Tibial nerve (tissue), 4 donors: Measurements from ENCODE around the gene MAPKAP1.

Experiments
- EP300 ChIP-seq, 2 donors: sonication (generic); formaldehyde crosslinking; IDR thresholded peaks; one replicate each; pipeline ENCODE4 v1.6.1; 2017; ENCODE audit warnings: antibody characterized with exemption in 2 of 2, mild to moderate bottlenecking in 1 of 2
- POLR2A ChIP-seq, 2 donors: fragments of 450-650 bp; IDR thresholded peaks; one replicate each; pipeline ENCODE4 v1.6.1; 2017; ENCODE audit warnings: antibody characterized with exemption in 2 of 2, mild to moderate bottlenecking in 2 of 2, moderate library complexity in 2 of 2
- TF ChIP-seq, protein P1 (sequence below), 5 experiments: fragments of 200-600 bp in 3 of 5; fragments of 450-650 bp in 2 of 5; sonication (generic) in 3 of 5; IDR thresholded peaks; one replicate each; pipeline ENCODE4 v1.5.1; 2016 to 2019; ENCODE audit warnings: antibody characterized with exemption in 5 of 5, mild to moderate bottlenecking in 3 of 5, moderate library complexity in 2 of 5

DNA sequence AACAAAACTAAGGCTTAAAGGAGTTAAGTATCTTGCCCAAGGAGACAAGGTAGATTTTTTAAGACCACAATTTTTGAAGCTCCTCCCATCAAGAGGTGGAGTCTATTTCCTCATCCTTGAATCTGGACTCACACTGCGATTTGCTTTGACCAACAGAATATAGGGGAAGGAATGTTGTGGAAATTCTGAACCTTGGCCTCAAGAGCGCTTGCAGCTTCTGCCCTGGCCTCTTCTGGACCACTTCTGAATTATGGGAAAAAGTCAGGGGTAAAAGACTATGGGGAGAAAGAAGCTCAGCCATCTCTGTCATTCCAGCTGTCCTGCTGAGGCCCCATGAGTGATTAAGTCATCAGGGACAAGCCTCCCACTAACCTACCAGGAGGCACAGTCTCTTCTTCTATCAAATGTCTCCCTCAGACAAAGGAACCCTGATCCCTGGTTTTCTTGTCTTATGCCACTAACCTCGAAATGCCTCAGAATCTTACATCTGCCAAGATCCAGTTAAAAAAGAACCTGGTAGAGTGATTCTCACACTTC is 25.9 kb downstream of the MAPKAP1 start:
- no peak for TF ChIP-seq POLR2A (IDR thresholded peaks at IDR 0.05)
- TF ChIP-seq, protein P1, sequence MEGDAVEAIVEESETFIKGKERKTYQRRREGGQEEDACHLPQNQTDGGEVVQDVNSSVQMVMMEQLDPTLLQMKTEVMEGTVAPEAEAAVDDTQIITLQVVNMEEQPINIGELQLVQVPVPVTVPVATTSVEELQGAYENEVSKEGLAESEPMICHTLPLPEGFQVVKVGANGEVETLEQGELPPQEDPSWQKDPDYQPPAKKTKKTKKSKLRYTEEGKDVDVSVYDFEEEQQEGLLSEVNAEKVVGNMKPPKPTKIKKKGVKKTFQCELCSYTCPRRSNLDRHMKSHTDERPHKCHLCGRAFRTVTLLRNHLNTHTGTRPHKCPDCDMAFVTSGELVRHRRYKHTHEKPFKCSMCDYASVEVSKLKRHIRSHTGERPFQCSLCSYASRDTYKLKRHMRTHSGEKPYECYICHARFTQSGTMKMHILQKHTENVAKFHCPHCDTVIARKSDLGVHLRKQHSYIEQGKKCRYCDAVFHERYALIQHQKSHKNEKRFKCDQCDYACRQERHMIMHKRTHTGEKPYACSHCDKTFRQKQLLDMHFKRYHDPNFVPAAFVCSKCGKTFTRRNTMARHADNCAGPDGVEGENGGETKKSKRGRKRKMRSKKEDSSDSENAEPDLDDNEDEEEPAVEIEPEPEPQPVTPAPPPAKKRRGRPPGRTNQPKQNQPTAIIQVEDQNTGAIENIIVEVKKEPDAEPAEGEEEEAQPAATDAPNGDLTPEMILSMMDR (IDR thresholded peaks at IDR 0.05): no peak
- TF ChIP-seq EP300 (IDR thresholded peaks at IDR 0.05): no peak
